Measurements from ENCODE around the gene IQGAP1. TPM values are rescaled to one million over a fixed set of nuclear protein-coding genes. Genes with fewer than 3 reads are reported as not detected.

Gene IQGAP1
- total and polyA plus RNA-seq, 11 donors: 18.9 to 115 (median 36.1) TPM

DNA sequence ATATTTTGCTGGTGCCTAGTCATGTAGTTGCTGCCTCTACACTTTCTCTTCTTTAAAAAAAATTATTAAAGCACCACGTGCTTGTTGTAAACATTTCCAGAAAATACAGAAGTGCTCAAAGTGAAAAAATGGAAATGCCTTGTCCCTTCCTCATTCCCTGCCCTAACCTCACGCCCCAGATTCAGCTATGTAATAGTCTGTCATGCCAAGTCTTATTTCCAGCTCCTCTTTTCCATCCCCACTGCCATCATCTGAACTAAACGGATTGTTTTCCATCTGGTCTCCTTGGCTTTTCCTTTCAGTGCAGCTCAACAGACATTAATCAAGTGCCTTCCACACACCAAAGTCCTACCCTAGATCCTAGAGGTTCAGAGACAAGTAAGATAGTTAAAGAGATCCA lies 20.5 kb upstream of the IQGAP1 start:
- Histone ChIP-seq H3K27ac (peak overlapping the region in 7 of 12 donors; percentile 33 to 84 (median 46)), H3K4me3 (no peak overlapping the region)
- peak; percentile 23 to 79 (median 64) for ATAC-seq

DNA sequence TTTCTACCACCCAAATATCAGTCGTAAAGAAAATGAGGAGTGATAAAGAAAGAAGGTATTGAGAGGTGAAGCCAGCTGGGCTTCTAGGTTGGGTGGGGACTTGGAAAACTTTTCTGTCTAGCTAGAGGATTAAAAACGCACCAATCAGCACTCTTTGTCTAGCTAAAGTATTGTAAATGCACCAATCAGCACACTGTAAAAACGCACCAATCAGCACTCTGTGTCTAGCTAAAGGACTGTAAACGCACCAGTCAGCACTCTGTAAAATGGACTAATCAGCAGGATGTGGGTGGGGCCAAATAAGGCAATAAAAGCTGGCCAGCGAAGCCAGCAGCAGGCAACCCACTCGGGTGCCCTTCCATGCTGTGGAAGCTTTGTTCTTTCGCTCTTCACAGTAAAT lies 13.0 kb upstream of the IQGAP1 start:
- Histone ChIP-seq H3K4me3 (no peak overlapping the region), H3K4me1 (peaks cover 0 to 28% (median 6%) of the 10 kb centered on the region in 12 donors), H3K36me3 (no peaks in the 10 kb centered on the region), H3K9me3 (peaks cover 0 to 14% (median 7%) of the 10 kb centered on the region in 12 donors), H3K27me3 (no peaks in the 10 kb centered on the region), H3K27ac (no peak overlapping the region)
- DNase-seq (no peak), ATAC-seq (no peak)
- TF ChIP-seq POLR2A (IDR thresholded peaks at IDR 0.05): no peak
- TF ChIP-seq, protein P1, sequence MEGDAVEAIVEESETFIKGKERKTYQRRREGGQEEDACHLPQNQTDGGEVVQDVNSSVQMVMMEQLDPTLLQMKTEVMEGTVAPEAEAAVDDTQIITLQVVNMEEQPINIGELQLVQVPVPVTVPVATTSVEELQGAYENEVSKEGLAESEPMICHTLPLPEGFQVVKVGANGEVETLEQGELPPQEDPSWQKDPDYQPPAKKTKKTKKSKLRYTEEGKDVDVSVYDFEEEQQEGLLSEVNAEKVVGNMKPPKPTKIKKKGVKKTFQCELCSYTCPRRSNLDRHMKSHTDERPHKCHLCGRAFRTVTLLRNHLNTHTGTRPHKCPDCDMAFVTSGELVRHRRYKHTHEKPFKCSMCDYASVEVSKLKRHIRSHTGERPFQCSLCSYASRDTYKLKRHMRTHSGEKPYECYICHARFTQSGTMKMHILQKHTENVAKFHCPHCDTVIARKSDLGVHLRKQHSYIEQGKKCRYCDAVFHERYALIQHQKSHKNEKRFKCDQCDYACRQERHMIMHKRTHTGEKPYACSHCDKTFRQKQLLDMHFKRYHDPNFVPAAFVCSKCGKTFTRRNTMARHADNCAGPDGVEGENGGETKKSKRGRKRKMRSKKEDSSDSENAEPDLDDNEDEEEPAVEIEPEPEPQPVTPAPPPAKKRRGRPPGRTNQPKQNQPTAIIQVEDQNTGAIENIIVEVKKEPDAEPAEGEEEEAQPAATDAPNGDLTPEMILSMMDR (IDR thresholded peaks at IDR 0.05): no peak
- 96 to 98% (median 97%) methylated on average over 7 of the region's 7 CpGs for WGBS, 4 donors
- intact Hi-C loops (cut with DNase I): no loop called here

More for the DNA sequence above, 20.5 kb upstream of the IQGAP1 start:
- peaks cover 0 to 57% (median 8%) of the 10 kb centered on the region in 12 donors for H3K4me1 ChIP-seq
- H3K9me3 ChIP-seq: no peaks in the 10 kb centered on the region
- WGBS, 4 donors: 60 to 66% (median 63%) methylated on average over 3 of the region's 3 CpGs
- TF ChIP-seq, protein P1 (IDR thresholded peaks at IDR 0.05): no peak
- no peak for TF ChIP-seq POLR2A (IDR thresholded peaks at IDR 0.05)
- H3K27me3 ChIP-seq: no peaks in the 10 kb centered on the region
- no peak for DNase-seq
- H3K36me3 ChIP-seq: no peaks in the 10 kb centered on the region
- intact Hi-C loops (cut with DNase I): loop anchor here in 1 of 10 donors (10.0 kb wide), 1 partner anchor 57 kb away; no protein-coding TSS in a partner anchor

DNA sequence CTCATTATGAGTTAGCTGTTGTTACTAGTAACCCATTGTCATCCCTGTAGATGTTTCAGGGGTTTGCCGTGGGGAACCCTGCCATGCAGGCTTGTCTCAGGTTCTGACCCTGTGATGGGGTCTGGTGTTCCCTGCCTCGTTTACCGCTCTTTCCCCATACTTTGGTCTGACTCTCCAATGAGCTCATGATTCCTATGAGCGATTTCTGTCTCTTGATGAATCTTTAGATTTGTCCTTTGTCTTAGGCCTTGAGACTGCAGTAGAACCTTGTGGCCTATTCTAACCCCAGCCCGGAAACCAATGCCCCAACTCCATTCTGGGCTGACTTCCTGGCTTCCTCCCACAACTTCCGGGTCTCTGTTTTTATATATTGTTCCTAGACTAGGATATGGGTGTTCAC lies 11.3 kb upstream of the IQGAP1 start:
- no peaks in the 10 kb centered on the region for H3K27me3 ChIP-seq
- WGBS, 4 donors: 52 to 70% (median 58%) methylated on average over 6 of the region's 6 CpGs
- intact Hi-C loops (cut with DNase I): no loop called here
- H3K4me3 ChIP-seq: no peak overlapping the region
- H3K4me1 ChIP-seq: peaks cover 0 to 20% (median 6%) of the 10 kb centered on the region in 12 donors
- DNase-seq: peak in 2 of 5 donors; percentile 40 to 43
- TF ChIP-seq POLR2A (IDR thresholded peaks at IDR 0.05): no peak
- TF ChIP-seq, protein P1 (IDR thresholded peaks at IDR 0.05): no peak
- H3K27ac ChIP-seq: peak overlapping the region in 10 of 12 donors; percentile 9 to 83 (median 30)
- peak in 3 of 4 donors; percentile 46 to 81 (median 65) for ATAC-seq
- no peaks in the 10 kb centered on the region for H3K36me3 ChIP-seq
- H3K9me3 ChIP-seq: peaks cover 0 to 16% (median 8%) of the 10 kb centered on the region in 12 donors

DNA sequence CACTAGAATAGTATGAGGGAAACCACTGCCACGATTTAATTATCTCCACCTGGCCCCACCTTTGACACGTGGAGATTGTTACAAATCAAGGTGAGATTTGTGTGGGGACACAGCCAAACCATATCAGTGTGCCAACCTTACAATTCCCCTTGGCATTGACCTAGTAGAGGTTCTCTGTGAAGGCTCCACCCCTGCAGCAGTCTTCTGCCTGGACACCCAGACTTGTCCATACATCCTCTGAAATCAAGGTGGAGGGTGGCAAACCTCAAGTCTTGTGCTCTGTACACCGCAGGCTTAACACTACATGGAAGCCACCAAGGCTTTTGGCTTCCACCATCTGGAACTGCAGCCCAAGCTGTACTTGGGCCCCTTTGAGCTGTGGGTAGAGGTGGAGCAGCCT lies 8.8 kb upstream of the IQGAP1 start:
- WGBS, 4 donors: 72 to 91% (median 85%) methylated on average over 3 of the region's 3 CpGs
- intact Hi-C loops (cut with DNase I): no loop called here

More for the DNA sequence above, 8.8 kb upstream of the IQGAP1 start:
- Histone ChIP-seq H3K27ac (no peak overlapping the region), H3K4me3 (no peak overlapping the region), H3K27me3 (no peaks in the 10 kb centered on the region), H3K4me1 (peaks cover 0 to 20% (median 6%) of the 10 kb centered on the region in 12 donors), H3K36me3 (no peaks in the 10 kb centered on the region), H3K9me3 (peaks cover 0 to 16% (median 8%) of the 10 kb centered on the region in 12 donors)
- TF ChIP-seq, protein P1 (IDR thresholded peaks at IDR 0.05): no peak
- no peak for TF ChIP-seq POLR2A (IDR thresholded peaks at IDR 0.05)
- DNase-seq (no peak), ATAC-seq (no peak)
